Muscle layer of colon (tissue), 2 donors: ENCODE results near the gene IRF2.
"Not testable (repeated sequence)": the region's sequence is repeated elsewhere in the genome, so short reads cannot be mapped to it uniquely, and the experiment has no call there.

Source experiments
- H3K27ac ChIP-seq: one replicate; pipeline ENCODE4 v1.7.0; 2013; ENCODE audit warnings: low read depth, mild to moderate bottlenecking, low read length, moderate library complexity
- H3K27me3 ChIP-seq, 2 donors: one replicate each; pipeline ENCODE4 v1.7.0; 2013; ENCODE audit warnings: low read length in 2 of 2, mild to moderate bottlenecking in 2 of 2; ENCODE audit not compliant: insufficient read depth in 2 of 2, control insufficient read depth in 1 of 2
- H3K36me3 ChIP-seq: one replicate; pipeline ENCODE4 v1.7.0; 2013; ENCODE audit warnings: mild to moderate bottlenecking, low read length; ENCODE audit not compliant: insufficient read depth
- H3K4me1 ChIP-seq: one replicate; pipeline ENCODE4 v1.7.0; 2013; ENCODE audit warnings: mild to moderate bottlenecking, low read length; ENCODE audit not compliant: insufficient read depth
- H3K4me3 ChIP-seq, 2 donors: one replicate each; pipeline ENCODE4 v1.7.0; 2013; ENCODE audit warnings: low read length in 2 of 2, low read depth in 1 of 2, mild to moderate bottlenecking in 1 of 2, moderate library complexity in 1 of 2
- H3K9ac ChIP-seq: one replicate; pipeline ENCODE4 v1.7.0; 2013; ENCODE audit warnings: low read length
- H3K9me3 ChIP-seq: one replicate; pipeline ENCODE4 v1.7.0; 2013; ENCODE audit warnings: mild to moderate bottlenecking, low read length
- donor health status: abdominal sarcoma.
- donor health status: Adenocarcinoma of cecum.

Gene IRF2

GRCh38 chr4:184352891-184353290, 121.5 kb downstream of the IRF2 start:
- Histone ChIP-seq H3K27me3 (no peaks in the 10 kb centered on the region), H3K4me1 (peaks cover 7% of the 10 kb centered on the region), H3K9me3 (no peaks in the 10 kb centered on the region), H3K4me3 (no peak overlapping the region), H3K27ac (no peak overlapping the region), H3K9ac (no peak overlapping the region), H3K36me3 (no peaks in the 10 kb centered on the region)

- peaks cover 11% of the 10 kb centered on the region for H3K4me1 ChIP-seq
- no peaks in the 10 kb centered on the region for H3K27me3 ChIP-seq
- H3K27ac ChIP-seq, result no peak overlapping the region
Observed at GRCh38 chr4:184351560-184352451, 122.5 kb downstream of the IRF2 start.

GRCh38 chr4:184350964-184351363, 123.4 kb downstream of the IRF2 start:
- no peaks in the 10 kb centered on the region for H3K9me3 ChIP-seq
- H3K27me3 ChIP-seq, result no peaks in the 10 kb centered on the region
- no peak overlapping the region for H3K27ac ChIP-seq
- H3K9ac ChIP-seq, result no peak overlapping the region
- no peaks in the 10 kb centered on the region for H3K36me3 ChIP-seq
- peaks cover 11% of the 10 kb centered on the region for H3K4me1 ChIP-seq
- no peak overlapping the region for H3K4me3 ChIP-seq

More at GRCh38 chr4:184351560-184352451, 122.5 kb downstream of the IRF2 start:
- Histone ChIP-seq H3K9me3 (no peaks in the 10 kb centered on the region), H3K4me3 (no peak overlapping the region), H3K36me3 (no peaks in the 10 kb centered on the region), H3K9ac (no peak overlapping the region)

GRCh38 chr4:184350213-184350817, 124.0 kb downstream of the IRF2 start:
- H3K9me3 ChIP-seq, result no peaks in the 10 kb centered on the region
- no peaks in the 10 kb centered on the region for H3K36me3 ChIP-seq
- no peak overlapping the region for H3K9ac ChIP-seq
- no peak overlapping the region for H3K27ac ChIP-seq
- H3K27me3 ChIP-seq, result no peaks in the 10 kb centered on the region
- H3K4me3 ChIP-seq, result no peak overlapping the region
- peaks cover 9% of the 10 kb centered on the region for H3K4me1 ChIP-seq

- Histone ChIP-seq H3K27ac (no peak overlapping the region), H3K4me3 (no peak overlapping the region), H3K4me1 (peaks cover 6% of the 10 kb centered on the region), H3K27me3 (no peaks in the 10 kb centered on the region), H3K9me3 (no peaks in the 10 kb centered on the region), H3K36me3 (no peaks in the 10 kb centered on the region), H3K9ac (no peak overlapping the region)
Observed at GRCh38 chr4:184349283-184350039, 124.9 kb downstream of the IRF2 start.

- H3K9me3 ChIP-seq, result no peaks in the 10 kb centered on the region
- no peaks in the 10 kb centered on the region for H3K27me3 ChIP-seq
- H3K36me3 ChIP-seq, result no peaks in the 10 kb centered on the region
- no peak overlapping the region for H3K9ac ChIP-seq
- no peak overlapping the region for H3K4me3 ChIP-seq
- no peak overlapping the region for H3K27ac ChIP-seq
- peaks cover 6% of the 10 kb centered on the region for H3K4me1 ChIP-seq
Observed at GRCh38 chr4:184348311-184349233, 125.8 kb downstream of the IRF2 start.

GRCh38 chr4:184347251-184348239, 126.8 kb downstream of the IRF2 start:
- peaks cover 6% of the 10 kb centered on the region for H3K4me1 ChIP-seq
- H3K36me3 ChIP-seq, result no peaks in the 10 kb centered on the region
- H3K9me3 ChIP-seq, result no peaks in the 10 kb centered on the region
- no peak overlapping the region for H3K4me3 ChIP-seq
- no peak overlapping the region for H3K9ac ChIP-seq
- H3K27ac ChIP-seq, result no peak overlapping the region
- no peaks in the 10 kb centered on the region for H3K27me3 ChIP-seq

GRCh38 chr4:184346682-184347081, 127.7 kb downstream of the IRF2 start:
- H3K4me1 ChIP-seq, result peaks cover 6% of the 10 kb centered on the region
- no peaks in the 10 kb centered on the region for H3K27me3 ChIP-seq
- no peak overlapping the region for H3K4me3 ChIP-seq
- no peaks in the 10 kb centered on the region for H3K9me3 ChIP-seq
- no peak overlapping the region for H3K9ac ChIP-seq
- no peak overlapping the region for H3K27ac ChIP-seq
- no peaks in the 10 kb centered on the region for H3K36me3 ChIP-seq

- not testable (repeated sequence) for H3K9me3 ChIP-seq, H3K4me1 ChIP-seq, H3K27ac ChIP-seq, H3K4me3 ChIP-seq, H3K27me3 ChIP-seq, H3K9ac ChIP-seq, H3K36me3 ChIP-seq
Observed at GRCh38 chr4:184346273-184346672, 128.1 kb downstream of the IRF2 start.

GRCh38 chr4:184345573-184345922, 128.8 kb downstream of the IRF2 start:
- no peak overlapping the region for H3K9ac ChIP-seq
- no peak overlapping the region for H3K27ac ChIP-seq
- H3K27me3 ChIP-seq, result no peaks in the 10 kb centered on the region
- H3K4me1 ChIP-seq, result peaks cover 6% of the 10 kb centered on the region
- no peak overlapping the region for H3K4me3 ChIP-seq
- H3K36me3 ChIP-seq, result no peaks in the 10 kb centered on the region
- H3K9me3 ChIP-seq, result no peaks in the 10 kb centered on the region
